G401 (cell line): Measurements from ENCODE around the gene AQP3. TPM values are rescaled to one million over a fixed set of nuclear protein-coding genes. Genes with fewer than 3 reads are reported as not detected.

ENCODE experiments used
- DNase-seq: peaks from one replicate; pipeline ENCODE4 v3.0.0-alpha.2; 2015; ENCODE audit warnings: low spot score
- in situ Hi-C: cut with HindIII; loops from 2 replicates; pipeline ENCODE4 v1.10.0; 2016; ENCODE audit warnings: low sequenced_read_pairs, mixed read lengths
- total RNA-seq: library from RNA; depleted of rRNA; stranded (reverse); fragments of >200 nt; shearing (Covaris generic); gene quantifications from 2 replicates; pipeline ENCODE4 v1.2.3, GENCODE V29; 2014

AQP3 gene
- total RNA-seq, 1 experiment from 2014 or later = not detected

DNA sequence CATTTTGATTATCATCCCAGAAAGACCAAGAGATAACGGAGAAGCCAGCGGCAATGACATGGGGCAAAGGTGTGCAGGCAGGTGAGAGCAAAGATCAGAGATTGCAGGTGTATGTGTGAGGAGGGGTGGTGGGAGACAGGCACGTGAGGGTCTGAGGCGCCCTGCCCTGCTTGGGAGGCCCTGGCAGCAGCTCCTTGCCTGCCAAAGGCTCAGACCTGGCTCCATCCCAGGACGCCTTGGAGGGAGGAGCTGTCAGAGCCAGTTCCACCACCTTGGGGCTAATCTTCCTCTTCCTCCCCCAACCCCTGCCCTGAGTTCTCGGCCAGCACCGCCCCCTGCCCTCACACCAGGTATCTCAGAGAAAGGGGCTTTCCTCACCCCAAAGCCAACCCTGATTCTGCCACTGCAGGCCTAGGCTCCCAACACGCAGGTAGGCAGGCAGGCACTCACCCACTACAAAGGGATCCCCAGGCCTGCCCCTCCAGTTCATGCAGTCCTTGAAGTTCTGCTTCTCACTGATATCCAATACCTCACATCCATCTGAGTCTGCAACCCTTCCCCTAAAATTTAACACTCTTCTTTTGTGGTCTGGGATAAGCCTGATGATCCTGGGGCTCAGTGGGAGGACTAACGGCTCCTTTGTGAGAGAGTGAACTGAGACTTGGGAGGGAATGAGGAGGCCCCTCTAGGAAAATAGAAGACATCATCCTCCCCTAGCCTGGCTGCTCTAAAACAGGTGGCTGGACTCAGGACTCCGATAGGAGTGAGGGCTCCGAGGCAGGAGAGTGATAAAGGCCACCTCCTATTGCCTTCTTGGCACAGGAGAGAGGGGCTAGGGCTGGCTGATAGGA lies 1.8 kb downstream of the AQP3 start:
- no peak for DNase-seq
- in situ Hi-C loops = no loop called here

DNA sequence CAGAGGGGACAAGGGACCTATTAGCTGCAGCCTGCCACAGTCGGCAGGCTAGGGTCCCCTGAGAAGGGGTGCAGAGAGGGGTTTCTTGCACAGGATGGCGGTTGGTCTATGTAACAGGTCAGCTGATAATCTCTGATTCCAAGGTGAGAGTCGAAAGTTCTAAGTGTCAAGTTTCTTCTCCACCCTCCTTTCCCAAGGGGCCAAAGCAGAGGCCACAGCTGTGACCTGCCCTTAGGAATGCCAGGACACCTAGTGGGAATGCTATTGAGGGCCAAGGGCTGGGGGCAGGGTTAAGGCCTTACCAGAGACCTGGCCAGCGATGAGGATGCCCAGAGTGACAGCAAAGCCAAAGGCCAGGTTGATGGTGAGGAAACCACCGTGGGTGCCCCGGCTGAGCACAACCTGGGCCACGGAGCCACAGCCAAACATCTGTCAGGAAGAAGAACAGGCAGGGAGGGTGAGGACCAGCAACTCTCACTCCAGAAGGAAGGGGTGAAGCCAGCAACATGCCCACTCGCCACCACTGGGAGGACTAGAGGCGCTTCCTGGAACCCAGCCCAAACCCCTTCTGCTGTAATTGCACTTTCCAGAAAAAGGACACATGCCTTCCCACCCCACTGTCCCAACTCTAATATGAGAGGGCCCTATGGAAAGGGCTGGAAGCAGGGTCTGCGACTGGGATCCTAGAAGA lies 3.8 kb downstream of the AQP3 start:
- in situ Hi-C loops = no loop called here
- DNase-seq = no peak

DNA sequence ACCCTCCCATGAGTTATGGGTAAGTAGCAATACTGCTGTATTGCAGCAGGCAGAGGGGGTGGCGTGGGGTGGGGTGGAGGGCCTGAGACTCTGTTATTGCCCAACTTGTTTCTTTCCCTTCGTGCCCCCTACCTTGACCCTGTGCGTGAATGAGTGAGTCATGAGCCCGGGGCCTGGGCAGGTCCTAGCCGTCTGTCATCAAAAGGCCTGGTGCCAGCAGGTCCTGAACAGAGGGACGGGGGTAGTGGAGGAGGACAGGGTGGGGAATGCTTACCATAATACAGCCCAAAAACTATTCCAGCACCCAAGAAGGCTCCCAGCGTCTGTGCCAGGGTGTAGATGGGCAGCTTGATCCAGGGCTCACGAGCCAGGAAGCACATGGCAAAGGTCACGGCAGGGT lies 4.3 kb downstream of the AQP3 start:
- DNase-seq = no peak
- in situ Hi-C loops = no loop called here

DNA sequence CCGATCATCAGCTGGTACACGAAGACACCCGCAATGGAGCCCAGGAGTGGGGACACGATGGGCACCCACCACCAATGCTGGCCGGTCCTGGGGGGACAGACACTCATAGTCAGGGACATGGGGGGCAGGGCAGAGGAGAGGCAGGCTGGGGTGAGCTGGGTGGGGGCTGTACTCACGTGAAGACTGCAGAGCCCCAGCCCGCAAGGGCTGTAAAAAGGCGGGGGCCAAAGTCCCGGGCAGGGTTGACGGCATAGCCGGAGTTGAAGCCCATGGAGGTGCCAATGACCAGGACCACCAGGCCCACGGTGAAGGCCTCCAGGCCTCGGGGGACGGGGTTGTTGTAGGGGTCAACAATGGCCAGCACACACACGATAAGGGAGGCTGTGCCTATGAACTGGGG lies 5.3 kb downstream of the AQP3 start:
- no peak for DNase-seq
- in situ Hi-C loops = no loop called here

DNA sequence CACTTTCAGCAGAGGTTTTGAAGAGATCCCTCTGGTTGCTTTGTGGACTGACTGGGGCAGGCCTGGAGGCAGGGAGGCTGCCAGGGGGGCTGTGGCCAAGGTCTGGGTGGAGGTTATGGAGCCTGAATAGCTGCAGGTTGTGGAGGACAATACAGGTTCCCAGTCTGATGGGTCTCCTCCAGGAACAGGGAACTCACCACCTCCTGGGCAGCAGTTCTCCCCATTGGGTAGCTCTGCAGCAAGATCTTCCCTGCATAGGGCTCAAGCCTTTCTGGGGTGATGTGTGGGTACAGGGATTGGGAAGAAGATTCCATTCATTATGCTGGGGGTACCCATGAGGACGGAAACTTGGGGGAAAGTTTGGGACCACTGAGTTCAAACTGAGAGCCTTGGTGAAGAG lies 6.8 kb downstream of the AQP3 start:
- no peak for DNase-seq
- in situ Hi-C loops = no loop called here

DNA sequence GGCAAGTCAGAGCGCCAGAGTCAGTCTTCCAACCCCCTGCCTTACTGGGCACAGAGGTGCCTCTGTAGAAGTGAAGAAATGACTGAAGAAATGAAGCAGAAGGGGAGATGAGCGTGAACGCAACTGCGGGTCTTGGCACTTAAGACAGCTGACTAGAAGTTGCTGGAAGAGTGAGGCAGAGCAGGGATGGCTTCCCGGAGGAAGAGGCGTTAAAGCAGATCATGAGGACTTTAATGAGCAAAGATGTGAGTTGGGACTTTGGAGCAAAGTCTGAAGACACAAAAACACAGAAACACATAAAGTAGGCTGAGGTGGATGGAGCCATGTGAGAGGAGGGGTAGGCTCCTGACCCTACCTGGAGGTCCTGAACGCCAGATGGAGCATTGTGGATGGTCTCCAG lies 7.2 kb downstream of the AQP3 start:
- in situ Hi-C loops = no loop called here

DNA sequence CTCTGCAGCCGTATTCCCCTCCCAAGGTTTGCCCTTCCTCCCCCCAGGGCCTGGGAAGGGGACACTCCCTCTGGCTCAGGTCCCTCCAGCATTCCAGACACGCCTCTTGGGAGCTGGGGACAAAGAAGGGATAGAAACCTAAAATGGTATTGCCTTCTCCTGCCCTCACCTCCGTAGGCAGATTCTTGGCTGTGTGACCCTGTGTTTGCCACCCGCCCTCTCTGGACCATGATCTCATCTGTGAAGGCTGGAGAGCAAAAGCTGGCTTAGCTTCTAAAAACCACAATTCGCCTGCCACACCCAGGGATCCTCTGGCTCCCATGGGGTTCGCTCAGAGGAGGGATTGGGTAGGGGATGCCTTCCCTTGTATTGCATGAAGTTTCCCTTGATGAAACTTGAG lies 7.7 kb downstream of the AQP3 start:
- in situ Hi-C loops = no loop called here
- DNase-seq = no peak

More for the DNA sequence above, 7.2 kb downstream of the AQP3 start:
- DNase-seq = no peak

DNA sequence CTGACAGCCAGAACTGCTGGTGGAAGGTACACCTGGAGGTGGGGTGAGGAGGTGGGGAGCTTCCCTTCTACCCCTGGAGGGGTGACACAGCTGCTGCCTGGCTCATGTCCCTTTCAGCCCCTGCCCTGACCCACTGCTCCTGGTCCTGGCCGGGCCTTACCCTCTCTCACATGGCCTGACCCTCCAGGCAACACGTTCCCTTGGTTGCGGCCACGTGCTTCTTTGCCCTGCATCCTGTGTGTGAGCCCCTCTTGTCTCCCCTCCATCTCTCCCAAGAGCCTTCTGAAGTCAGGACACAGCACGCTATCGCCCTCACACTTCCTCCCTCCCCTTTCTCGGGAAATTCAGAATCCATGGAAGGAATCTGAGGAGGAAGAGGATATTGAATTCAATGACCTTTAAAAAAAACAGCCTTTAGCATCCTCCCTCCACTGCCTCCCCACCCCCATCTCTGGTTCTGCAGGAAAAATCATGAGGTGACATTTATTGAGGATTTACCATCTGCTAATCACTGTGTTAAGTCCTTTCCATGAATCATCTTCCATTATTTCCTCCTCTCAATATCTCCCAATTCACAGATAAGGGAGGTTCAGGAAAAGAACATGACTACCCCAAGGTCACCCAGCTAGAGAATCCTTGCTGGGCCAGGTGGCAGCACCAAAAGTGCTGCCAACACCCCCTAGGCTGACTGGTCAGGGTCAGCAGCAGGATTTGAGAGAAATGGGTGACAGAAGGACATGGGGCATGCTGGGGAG lies 8.3 kb downstream of the AQP3 start:
- no peak for DNase-seq
- in situ Hi-C loops = no loop called here

DNA sequence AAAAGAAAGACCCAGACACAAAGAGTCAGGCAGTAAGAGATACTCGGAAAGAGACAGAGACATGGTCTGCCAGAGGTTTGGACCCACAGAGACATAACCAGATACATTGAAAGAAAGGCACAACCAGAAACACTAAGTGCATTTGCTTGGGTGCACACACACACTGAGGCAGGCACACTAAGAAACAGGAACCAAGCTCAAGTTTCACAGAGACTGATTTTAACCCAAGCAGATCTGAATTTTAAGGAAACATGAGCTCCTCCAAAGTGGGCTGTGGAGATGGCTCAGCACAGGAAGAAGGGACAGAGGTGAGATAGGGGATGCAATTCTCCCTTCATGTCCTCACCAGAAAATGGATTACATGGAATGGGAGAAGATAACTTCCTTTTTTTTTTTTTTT lies 9.5 kb downstream of the AQP3 start:
- DNase-seq = no peak
- in situ Hi-C loops = no loop called here

DNA sequence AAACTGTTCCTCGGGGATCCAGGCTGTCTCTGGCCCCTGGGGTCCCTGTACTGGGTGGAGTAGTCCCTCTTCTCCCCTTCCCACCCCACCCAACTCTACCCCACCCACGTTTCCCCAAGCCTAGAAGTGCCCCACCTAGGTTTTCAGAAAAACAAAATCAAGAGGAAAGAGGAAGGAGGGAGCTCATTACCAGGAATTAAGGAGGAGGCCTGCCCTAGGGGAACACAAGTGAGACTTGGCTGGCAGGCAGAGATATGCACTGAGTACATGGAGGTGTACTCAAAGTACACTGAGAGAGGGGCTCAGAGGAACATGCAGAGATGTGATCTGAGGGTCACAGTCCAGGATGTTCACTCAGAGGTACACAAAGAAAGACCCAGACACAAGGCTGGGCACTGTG lies 10.2 kb downstream of the AQP3 start:
- in situ Hi-C loops = no loop called here
- DNase-seq = no peak

DNA sequence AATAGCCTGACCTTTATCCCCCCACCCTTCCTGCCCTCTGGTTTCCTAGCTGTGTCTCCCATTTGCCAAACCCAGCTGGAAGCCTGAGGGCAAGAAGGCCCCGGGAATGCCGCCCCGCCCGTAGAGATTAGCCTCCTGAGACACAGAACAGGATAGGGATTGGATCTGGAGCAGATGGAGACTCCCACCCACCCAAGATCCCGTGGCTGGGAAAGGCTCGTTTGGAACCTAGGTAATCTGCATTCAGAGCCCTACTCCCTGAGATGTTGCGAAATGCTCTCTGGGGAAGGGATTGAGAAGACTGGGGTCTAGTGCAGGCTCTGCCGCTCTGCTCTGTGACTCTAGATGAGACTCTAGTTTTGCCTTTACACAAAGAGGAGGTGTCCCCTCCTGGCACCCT lies 10.9 kb downstream of the AQP3 start:
- in situ Hi-C loops = no loop called here

DNA sequence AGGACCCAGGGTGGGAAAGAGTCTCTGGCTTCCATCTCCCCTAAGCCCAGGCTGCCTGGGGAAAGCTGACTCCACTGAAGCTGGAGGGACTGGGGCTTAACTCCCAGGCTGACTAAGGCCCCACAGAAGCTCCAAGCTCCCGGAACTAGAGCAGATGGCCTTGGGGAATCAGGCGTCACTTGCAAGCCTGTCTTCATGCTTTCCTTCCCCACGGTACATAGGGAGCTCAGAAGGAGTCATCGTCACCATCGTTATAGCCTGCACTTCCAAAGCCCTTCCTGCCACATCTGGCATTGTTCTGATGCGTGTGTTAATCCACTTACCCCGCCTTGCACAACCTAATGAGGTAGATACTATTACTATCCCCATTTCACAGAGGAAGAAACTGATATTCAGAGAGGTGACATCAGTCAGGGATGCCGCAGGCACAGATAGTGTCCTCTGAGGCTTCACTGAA lies 11.5 kb downstream of the AQP3 start:
- DNase-seq = no peak
- in situ Hi-C loops = no loop called here

More for the DNA sequence above, 10.9 kb downstream of the AQP3 start:
- DNase-seq = no peak

DNA sequence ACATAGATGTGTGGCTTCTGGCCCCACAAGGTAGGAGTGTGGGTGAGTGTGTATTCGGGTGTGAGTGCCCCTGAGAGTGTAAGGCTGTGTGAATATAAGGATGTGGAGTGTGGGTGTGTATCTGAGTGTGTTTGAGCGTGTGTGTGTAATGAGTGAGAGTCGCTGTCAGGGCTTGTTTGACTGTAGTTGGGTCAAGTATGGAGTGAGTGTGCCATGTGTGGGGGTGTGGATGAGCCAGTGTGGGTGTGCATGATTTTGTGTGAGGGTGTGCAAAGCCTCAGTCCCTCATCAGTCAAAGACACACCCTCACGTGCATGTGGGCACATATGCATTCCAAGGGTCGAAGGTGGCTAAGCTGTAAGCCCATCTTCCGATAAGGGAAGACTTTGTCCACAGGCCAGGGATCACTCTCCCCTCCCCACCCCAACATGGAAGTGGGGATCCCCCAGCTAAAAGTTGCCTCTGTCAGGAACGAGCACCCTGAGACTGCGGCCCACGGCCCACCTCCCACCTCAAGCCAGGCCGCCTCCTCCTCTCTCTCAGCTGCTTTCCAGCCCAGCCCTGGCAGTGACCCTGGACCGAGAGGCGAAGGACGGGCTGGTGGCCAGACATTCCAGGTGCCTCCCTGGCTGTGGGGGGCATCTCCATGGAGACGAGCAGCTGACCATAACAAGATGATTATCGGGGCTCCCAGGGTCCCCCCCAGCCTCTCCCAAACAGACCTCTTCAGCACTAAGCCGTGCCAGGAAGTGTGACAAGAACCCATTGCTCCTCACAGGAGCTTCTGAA lies 12.9 kb downstream of the AQP3 start:
- in situ Hi-C loops = no loop called here
- no peak for DNase-seq

DNA sequence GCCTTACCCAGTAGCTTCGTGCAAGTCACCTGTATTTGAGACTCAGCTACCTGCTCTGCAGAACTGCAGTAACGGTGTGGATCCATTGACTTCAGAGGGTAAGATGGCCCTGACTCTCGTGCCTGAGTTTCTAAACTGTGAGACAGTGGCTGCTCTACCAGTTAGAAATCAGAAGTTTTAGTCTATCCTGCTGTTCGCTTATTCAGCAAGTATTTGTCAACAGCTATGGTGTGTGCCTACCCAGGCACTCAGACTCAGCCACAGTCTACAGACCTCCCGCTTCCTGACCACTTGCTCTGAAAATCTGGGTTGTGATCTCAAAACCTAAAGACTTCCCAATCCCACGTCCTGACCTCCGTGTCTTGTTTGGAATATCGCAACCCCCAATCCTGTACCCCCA lies 13.5 kb downstream of the AQP3 start:
- in situ Hi-C loops = no loop called here
- DNase-seq = no peak

DNA sequence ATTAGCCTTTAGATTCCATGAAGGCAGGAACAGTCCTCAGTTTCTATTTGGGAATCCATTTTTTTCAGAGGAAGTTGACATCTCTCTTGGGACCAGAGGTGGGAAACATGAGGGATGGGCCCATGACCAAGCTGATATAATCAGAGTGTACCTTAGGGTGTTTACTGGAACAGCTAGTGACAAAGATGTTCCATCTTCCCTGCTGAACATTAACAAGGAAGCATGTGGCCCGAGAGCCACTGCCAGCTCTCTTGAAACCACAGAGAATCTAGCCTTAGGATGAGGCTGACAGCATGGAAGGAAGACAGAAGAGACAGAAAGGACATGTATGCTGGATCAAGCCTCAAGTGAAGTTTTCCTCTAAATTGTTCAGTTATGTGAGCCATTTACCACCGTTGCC lies 16.0 kb downstream of the AQP3 start:
- no peak for DNase-seq
- in situ Hi-C loops = no loop called here

DNA sequence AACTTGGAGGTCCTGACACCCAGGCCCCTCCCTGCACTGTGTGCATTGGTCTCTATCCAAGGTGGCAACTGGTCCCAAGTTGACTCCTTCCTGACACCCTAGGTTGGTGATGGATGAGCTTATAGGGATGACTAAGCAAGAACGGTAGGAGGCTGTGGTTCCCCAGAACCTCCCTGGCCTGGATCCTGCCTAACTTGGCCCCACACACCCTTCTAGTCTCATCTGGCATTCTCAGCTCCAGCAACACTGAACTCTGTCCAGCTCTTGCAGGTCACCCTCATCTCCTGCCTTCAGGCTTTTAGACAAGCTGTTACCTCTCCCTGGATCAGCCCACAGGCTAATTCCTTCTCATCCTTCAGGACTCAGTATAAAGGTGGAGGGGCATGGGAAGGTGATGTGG lies 16.5 kb downstream of the AQP3 start:
- no peak for DNase-seq
- in situ Hi-C loops = no loop called here

DNA sequence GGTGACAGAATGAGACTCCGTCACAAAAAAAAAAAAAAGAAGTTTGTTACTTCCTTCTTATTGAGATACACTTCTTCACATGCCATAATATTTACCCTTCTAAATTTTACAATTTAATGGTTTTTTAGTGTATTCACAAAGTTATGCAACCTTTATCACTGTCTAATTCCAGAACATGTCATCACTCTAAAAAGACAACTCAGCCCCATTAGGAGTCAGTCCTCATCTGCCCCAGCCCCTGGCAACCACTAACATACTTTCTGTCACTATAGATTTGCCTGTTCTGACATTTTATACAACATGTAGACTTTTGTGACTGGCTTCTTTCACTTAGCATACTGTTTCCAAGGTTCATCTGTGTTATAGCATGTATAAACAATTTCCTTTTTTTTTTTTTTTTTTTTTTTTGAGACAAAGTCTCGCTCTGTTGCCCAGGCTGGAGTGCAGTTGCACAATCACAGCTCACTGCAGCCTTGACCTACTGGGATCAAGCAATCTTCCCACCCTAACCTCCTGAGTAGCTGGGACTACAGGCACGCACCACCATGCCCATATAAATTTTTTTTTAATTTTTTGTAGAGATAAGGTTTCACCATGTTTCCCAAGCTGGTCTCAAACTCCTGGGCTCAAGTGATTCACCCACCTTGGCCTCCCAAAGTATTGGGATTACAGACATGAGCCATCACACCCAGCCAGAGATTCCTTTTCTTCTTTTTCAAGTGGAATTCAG lies 18.0 kb downstream of the AQP3 start:
- no peak for DNase-seq
- in situ Hi-C loops = no loop called here

DNA sequence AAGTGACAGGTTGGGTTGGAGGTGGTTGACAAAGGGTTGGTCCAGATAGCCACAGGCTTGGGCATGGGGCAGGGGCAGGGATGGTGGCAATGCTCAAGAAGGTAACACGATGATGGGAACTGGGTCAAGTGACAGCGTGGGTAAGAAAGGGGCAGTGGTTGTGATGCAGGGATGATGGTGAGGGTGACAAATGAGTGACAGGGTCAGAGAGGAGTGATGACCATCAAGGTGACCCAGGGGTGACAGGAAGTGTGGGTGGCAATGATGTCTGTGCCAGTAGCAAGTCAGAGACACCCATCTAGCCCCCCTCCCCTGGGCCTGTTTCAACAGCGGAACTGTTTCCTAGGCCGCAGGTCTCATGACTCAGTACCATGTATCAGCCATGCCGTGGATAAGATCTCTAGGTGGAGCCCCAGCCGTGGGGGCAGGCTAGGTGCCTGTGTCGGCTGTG lies 20.5 kb downstream of the AQP3 start:
- in situ Hi-C loops = no loop called here
- no peak for DNase-seq

DNA sequence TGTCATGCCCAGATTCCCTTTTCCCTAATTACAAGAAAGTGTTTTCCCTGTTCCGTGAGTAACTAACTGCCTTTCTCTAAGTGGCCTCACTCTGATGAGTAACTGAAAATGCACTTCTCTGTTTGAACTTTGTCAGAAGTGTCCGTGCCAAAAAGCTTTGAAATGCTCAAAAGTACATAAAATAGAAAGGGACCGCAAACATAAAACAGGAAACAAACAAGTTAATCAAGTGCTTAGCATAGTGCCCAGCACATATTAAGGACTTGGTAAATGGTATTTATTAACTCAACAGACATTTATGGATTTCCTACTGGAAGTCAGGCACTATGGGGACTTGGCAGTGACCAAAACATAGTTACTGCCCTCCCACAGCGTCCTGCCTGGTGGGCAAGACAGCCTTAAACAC lies 22.3 kb downstream of the AQP3 start:
- DNase-seq = no peak
- in situ Hi-C loops = no loop called here
